Activated CD8-positive, alpha-beta T cell treated with anti-CD3 and anti-CD28 coated beads, Interleukin-2, amount 10 ng/mL, durations not matched to agents 7 days and 5 days (primary cell): ENCODE measurements around the gene ZFC3H1. TPM values are rescaled to one million over a fixed set of nuclear protein-coding genes. Genes with fewer than 3 reads are reported as not detected.

Experiments
- ATAC-seq: fragments of 150-1000 bp; cut with Tn5 transposase; one replicate; pipeline ENCODE4 v1.10.0; 2021; ENCODE audit warnings: moderate library complexity
- CTCF ChIA-PET: fragments of 350-600 bp; sonication (Branson Sonifier 250); formaldehyde crosslinking; loops from one replicate; lab custom pipeline; 2021; ENCODE audit warnings: antibody characterized with exemption; lab: Charles Lee
- POLR2A ChIA-PET: fragments of 350-600 bp; sonication (Branson Sonifier 250); formaldehyde crosslinking; loops from one replicate; lab custom pipeline; 2021; ENCODE audit warnings: antibody characterized with exemption; lab: Charles Lee
- DNase-seq: peaks from one replicate; pipeline ENCODE4 v3.0.0-alpha.2; 2020
- H3K27ac Mint-ChIP-seq: one replicate; pipeline ENCODE4 v1.8.0; 2021; ENCODE audit warnings: mild to moderate bottlenecking, mixed read lengths
- H3K27me3 Mint-ChIP-seq: one replicate; pipeline ENCODE4 v1.8.0; 2021; ENCODE audit warnings: low read depth, mixed read lengths
- H3K36me3 Mint-ChIP-seq: one replicate; pipeline ENCODE4 v1.8.0; 2021; ENCODE audit warnings: low read depth, mixed read lengths
- H3K4me1 Mint-ChIP-seq: one replicate; pipeline ENCODE4 v1.8.0; 2021; ENCODE audit warnings: low read depth, mixed read lengths
- H3K4me3 Mint-ChIP-seq: one replicate; pipeline ENCODE4 v1.8.0; 2021; ENCODE audit warnings: mild to moderate bottlenecking, mixed read lengths
- H3K9me3 Mint-ChIP-seq: one replicate; pipeline ENCODE4 v1.8.0; 2022; ENCODE audit warnings: mixed read lengths; ENCODE audit not compliant: insufficient read depth
- total RNA-seq, 2 experiments: library from RNA; stranded (reverse); gene quantifications; one replicate each; pipeline ENCODE4 v1.2.3, GENCODE V29; 2021

ZFC3H1 gene
- total RNA-seq, 2 experiments from 2014 or later: 45.9 to 49.9 TPM

GRCh38 chr12:71654200-71654599, 9.4 kb downstream of the ZFC3H1 start:
- H3K9me3 Mint-ChIP-seq: no peaks in the 10 kb centered on the region
- H3K4me3 Mint-ChIP-seq: no peak overlapping the region
- no peak overlapping the region for H3K27ac Mint-ChIP-seq

GRCh38 chr12:71653137-71653536, 10.5 kb downstream of the ZFC3H1 start:
- no peak overlapping the region for H3K27ac Mint-ChIP-seq
- H3K9me3 Mint-ChIP-seq: no peaks in the 10 kb centered on the region
- CTCF ChIA-PET: interaction anchor here (1.4 to 2.3 kb wide), 2 partner anchors 10 to 16 kb away, joined by 3 to 12 read pairs; partner anchors contain the start of gene ZFC3H1
- POLR2A ChIA-PET: interaction anchor here (1.0 kb wide), 1 partner anchor 13 kb away, joined by 3 read pairs; no protein-coding TSS in a partner anchor
- peaks cover 24% of the 10 kb centered on the region for H3K4me1 Mint-ChIP-seq
- H3K27me3 Mint-ChIP-seq: no peaks in the 10 kb centered on the region
- peaks cover 24% of the 10 kb centered on the region for H3K36me3 Mint-ChIP-seq
- H3K4me3 Mint-ChIP-seq: no peak overlapping the region
- ATAC-seq (no peak), DNase-seq (no peak)

More at GRCh38 chr12:71654200-71654599, 9.4 kb downstream of the ZFC3H1 start:
- Mint-ChIP-seq H3K36me3 (peaks cover 27% of the 10 kb centered on the region), H3K27me3 (no peaks in the 10 kb centered on the region), H3K4me1 (peaks cover 30% of the 10 kb centered on the region)
- CTCF ChIA-PET: interaction anchor here (1.4 to 2.3 kb wide), 3 partner anchors 9 to 32 kb away, joined by 3 to 12 read pairs (median 5); partner anchors contain the start of gene ZFC3H1
- no peak for DNase-seq
- POLR2A ChIA-PET: interaction anchor here (0.9 kb wide), 1 partner anchor 10 kb away, joined by 5 read pairs; the partner anchor contains the start of genes THAP2 and ZFC3H1
- ATAC-seq: no peak

GRCh38 chr12:71652656-71653055, 11.0 kb downstream of the ZFC3H1 start:
- CTCF ChIA-PET: interaction anchor here (1.4 to 2.3 kb wide), 2 partner anchors 10 to 16 kb away, joined by 3 to 12 read pairs; partner anchors contain the start of gene ZFC3H1
- Mint-ChIP-seq H3K9me3 (no peaks in the 10 kb centered on the region), H3K27me3 (no peaks in the 10 kb centered on the region), H3K36me3 (peaks cover 22% of the 10 kb centered on the region), H3K4me1 (peaks cover 24% of the 10 kb centered on the region), H3K4me3 (no peak overlapping the region), H3K27ac (no peak overlapping the region)
- POLR2A ChIA-PET: interaction anchor here (1.0 kb wide), 1 partner anchor 13 kb away, joined by 3 read pairs; no protein-coding TSS in a partner anchor
- no peak for ATAC-seq
- DNase-seq: no peak

- Mint-ChIP-seq H3K4me3 (no peak overlapping the region), H3K36me3 (peaks cover 35% of the 10 kb centered on the region), H3K4me1 (peaks cover 9% of the 10 kb centered on the region), H3K27ac (no peak overlapping the region), H3K9me3 (no peaks in the 10 kb centered on the region), H3K27me3 (no peaks in the 10 kb centered on the region)
- ChIA-PET CTCF (interaction anchor here (4.7 kb wide), 1 partner anchor 13 kb away, joined by 30 read pairs; no protein-coding TSS in a partner anchor), POLR2A (no interaction called here)
- ATAC-seq: no peak
- DNase-seq: no peak
These were observed 14.2 kb downstream of the ZFC3H1 start for GRCh38 chr12:71649401-71649800.

GRCh38 chr12:71648537-71648936, 15.1 kb downstream of the ZFC3H1 start:
- CTCF ChIA-PET: interaction anchor here (1.1 to 4.7 kb wide), 4 partner anchors 9 to 98 kb away, joined by 3 to 30 read pairs (median 4); no protein-coding TSS in a partner anchor
- H3K4me1 Mint-ChIP-seq: peaks cover 12% of the 10 kb centered on the region
- no peak overlapping the region for H3K4me3 Mint-ChIP-seq

GRCh38 chr12:71646512-71646911, 17.1 kb downstream of the ZFC3H1 start:
- H3K27me3 Mint-ChIP-seq: no peaks in the 10 kb centered on the region
- H3K4me3 Mint-ChIP-seq: no peak overlapping the region
- H3K27ac Mint-ChIP-seq: no peak overlapping the region
- CTCF ChIA-PET: interaction anchor here (1.1 to 2.8 kb wide), 5 partner anchors 10 to 101 kb away, joined by 3 to 26 read pairs (median 4); no protein-coding TSS in a partner anchor
- peaks cover 13% of the 10 kb centered on the region for H3K4me1 Mint-ChIP-seq
- no peak for ATAC-seq
- no peak for DNase-seq
- H3K36me3 Mint-ChIP-seq: peaks cover 56% of the 10 kb centered on the region
- no peaks in the 10 kb centered on the region for H3K9me3 Mint-ChIP-seq
- POLR2A ChIA-PET: interaction anchor here (3.9 kb wide), 1 partner anchor 17 kb away, joined by 20 read pairs; the partner anchor contains the start of genes THAP2 and ZFC3H1

More at GRCh38 chr12:71648537-71648936, 15.1 kb downstream of the ZFC3H1 start:
- DNase-seq (no peak), ATAC-seq (no peak)
- Mint-ChIP-seq H3K9me3 (no peaks in the 10 kb centered on the region), H3K27ac (no peak overlapping the region), H3K27me3 (no peaks in the 10 kb centered on the region), H3K36me3 (peaks cover 43% of the 10 kb centered on the region)
- POLR2A ChIA-PET: no interaction called here

- Mint-ChIP-seq H3K36me3 (peaks cover 61% of the 10 kb centered on the region), H3K9me3 (no peaks in the 10 kb centered on the region), H3K27me3 (no peaks in the 10 kb centered on the region), H3K4me3 (no peak overlapping the region), H3K27ac (peak overlapping the region; percentile 62), H3K4me1 (peaks cover 15% of the 10 kb centered on the region)
- DNase-seq (no peak), ATAC-seq (no peak)
- ChIA-PET CTCF (interaction anchor here (1.2 to 2.8 kb wide), 3 partner anchors 9 to 102 kb away, joined by 3 to 26 read pairs (median 7); no protein-coding TSS in a partner anchor), POLR2A (interaction anchor here (3.9 kb wide), 1 partner anchor 18 kb away, joined by 20 read pairs; the partner anchor contains the start of genes THAP2 and ZFC3H1)
These were observed 18.4 kb downstream of the ZFC3H1 start for GRCh38 chr12:71645268-71645667.

- ChIA-PET CTCF (interaction anchor here (0.7 to 0.9 kb wide), 2 partner anchors 9 to 104 kb away, joined by 3 to 4 read pairs; no protein-coding TSS in a partner anchor), POLR2A (no interaction called here)
- Mint-ChIP-seq H3K4me1 (peaks cover 15% of the 10 kb centered on the region), H3K27ac (no peak overlapping the region), H3K9me3 (no peaks in the 10 kb centered on the region), H3K4me3 (no peak overlapping the region), H3K36me3 (peaks cover 61% of the 10 kb centered on the region), H3K27me3 (no peaks in the 10 kb centered on the region)
- no peak for DNase-seq
- no peak for ATAC-seq
These were observed 21.4 kb downstream of the ZFC3H1 start for GRCh38 chr12:71642264-71642663.

- ATAC-seq: no peak
- POLR2A ChIA-PET: no interaction called here
These were observed 22.3 kb downstream of the ZFC3H1 start for GRCh38 chr12:71641390-71641789.

GRCh38 chr12:71640316-71640715, 23.3 kb downstream of the ZFC3H1 start:
- ATAC-seq (no peak), DNase-seq (no peak)
- ChIA-PET POLR2A (interaction anchor here (0.8 to 1.4 kb wide), 2 partner anchors 13 to 23 kb away, joined by 3 to 6 read pairs; partner anchors contain the start of gene ZFC3H1), CTCF (interaction anchor here (0.9 to 5.3 kb wide), 3 partner anchors 13 to 109 kb away, joined by 3 to 46 read pairs (median 10); no protein-coding TSS in a partner anchor)
- Mint-ChIP-seq H3K36me3 (peaks cover 61% of the 10 kb centered on the region), H3K27me3 (no peaks in the 10 kb centered on the region), H3K27ac (no peak overlapping the region), H3K4me1 (peaks cover 14% of the 10 kb centered on the region), H3K4me3 (no peak overlapping the region), H3K9me3 (no peaks in the 10 kb centered on the region)

More at GRCh38 chr12:71641390-71641789, 22.3 kb downstream of the ZFC3H1 start:
- DNase-seq: no peak
- no peaks in the 10 kb centered on the region for H3K9me3 Mint-ChIP-seq
- H3K27ac Mint-ChIP-seq: no peak overlapping the region
- peaks cover 57% of the 10 kb centered on the region for H3K36me3 Mint-ChIP-seq
- no peaks in the 10 kb centered on the region for H3K27me3 Mint-ChIP-seq
- CTCF ChIA-PET: interaction anchor here (0.6 kb wide), 1 partner anchor 205 kb away, joined by 3 read pairs; no protein-coding TSS in a partner anchor
- no peak overlapping the region for H3K4me3 Mint-ChIP-seq
- peaks cover 16% of the 10 kb centered on the region for H3K4me1 Mint-ChIP-seq

GRCh38 chr12:71639341-71639760, 24.3 kb downstream of the ZFC3H1 start:
- Mint-ChIP-seq H3K27ac (no peak overlapping the region), H3K4me3 (no peak overlapping the region), H3K27me3 (no peaks in the 10 kb centered on the region), H3K4me1 (peaks cover 11% of the 10 kb centered on the region), H3K36me3 (peaks cover 61% of the 10 kb centered on the region), H3K9me3 (no peaks in the 10 kb centered on the region)
- DNase-seq (no peak), ATAC-seq (peak; percentile 55)
- POLR2A ChIA-PET: interaction anchor here (0.8 to 1.4 kb wide), 2 partner anchors 14 to 24 kb away, joined by 3 to 6 read pairs; partner anchors contain the start of gene ZFC3H1
- CTCF ChIA-PET: interaction anchor here (1.3 to 5.3 kb wide), 4 partner anchors 12 to 224 kb away, joined by 5 to 46 read pairs (median 8); no protein-coding TSS in a partner anchor
